Keratinocyte (primary cell): ENCODE measurements around the gene PPP2R5A. TPM values are rescaled to one million over a fixed set of nuclear protein-coding genes. Genes with fewer than 3 reads are reported as not detected.

Experiments used
- DNase-seq: peaks from one replicate; pipeline ENCODE4 v3.0.0-alpha.2; 2011; ENCODE audit warnings: low read depth, missing footprints, low spot score
- FAIRE-seq: peaks from 2 replicates; lab custom pipeline; 2011; peaks lifted over from hg19 to GRCh38; lab: Jason Lieb, UNC
- H2AFZ ChIP-seq: 2 replicates; pipeline ENCODE4 v1.6.0; 2012; ENCODE audit warnings: low read length, control low read depth, inconsistent platforms; ENCODE audit not compliant: control insufficient read depth
- H3K27ac ChIP-seq: 2 replicates; pipeline ENCODE4 v1.5.1; 2011; ENCODE audit warnings: low read length; ENCODE audit not compliant: control insufficient read depth, insufficient read depth
- H3K27me3 ChIP-seq: 3 replicates; pipeline ENCODE4 v1.6.0; 2011; ENCODE audit warnings: low read length; ENCODE audit not compliant: control insufficient read depth, insufficient read depth; ENCODE audit errors: extremely low read depth
- H3K36me3 ChIP-seq, 2 experiments: 2 replicates in 1 of 2; 3 replicates in 1 of 2; pipeline ENCODE4 v1.5.1; 2011; ENCODE audit warnings: low read length in 2 of 2, mild to moderate bottlenecking in 1 of 2; ENCODE audit not compliant: control insufficient read depth in 2 of 2, insufficient read depth in 2 of 2; ENCODE audit errors: extremely low read depth in 1 of 2
- H3K4me1 ChIP-seq: 3 replicates; pipeline ENCODE4 v1.5.1; 2011; ENCODE audit warnings: low read length; ENCODE audit not compliant: control insufficient read depth, insufficient read depth; ENCODE audit errors: extremely low read depth
- H3K4me2 ChIP-seq: 3 replicates; pipeline ENCODE4 v1.6.0; 2011; ENCODE audit warnings: low read depth, low read length; ENCODE audit not compliant: control insufficient read depth, insufficient read depth; ENCODE audit errors: extremely low read depth
- H3K4me3 ChIP-seq, 3 experiments: fragments of 200-600 bp in 1 of 3; sonication (generic) in 1 of 3; 2 replicates in 2 of 3; 3 replicates in 1 of 3; pipeline ENCODE4 v1.5.1; 2011 to 2016; ENCODE audit warnings: low read length in 3 of 3, mild to moderate bottlenecking in 3 of 3, control low read depth in 2 of 3, inconsistent platforms in 1 of 3, low read depth in 1 of 3, mixed read lengths in 1 of 3, mixed run types in 1 of 3, moderate library complexity in 1 of 3; ENCODE audit not compliant: control insufficient read depth in 2 of 3, insufficient read depth in 2 of 3; ENCODE audit errors: extremely low read depth in 1 of 3
- H3K79me2 ChIP-seq: 2 replicates; pipeline ENCODE4 v1.6.0; 2012; ENCODE audit warnings: low read length; ENCODE audit not compliant: control insufficient read depth, insufficient read depth
- H3K9ac ChIP-seq: 3 replicates; pipeline ENCODE4 v1.6.0; 2011; ENCODE audit warnings: low read length; ENCODE audit not compliant: control insufficient read depth, insufficient read depth; ENCODE audit errors: extremely low read depth
- H3K9me1 ChIP-seq: 3 replicates; pipeline ENCODE4 v1.6.0; 2011; ENCODE audit warnings: low read length; ENCODE audit not compliant: control insufficient read depth, insufficient read depth; ENCODE audit errors: extremely low read depth
- H3K9me3 ChIP-seq: 2 replicates; pipeline ENCODE4 v1.5.1; 2012; ENCODE audit warnings: low read depth, low read length; ENCODE audit not compliant: control insufficient read depth
- H4K20me1 ChIP-seq: 3 replicates; pipeline ENCODE4 v1.6.0; 2011; ENCODE audit warnings: low read length; ENCODE audit not compliant: control insufficient read depth, insufficient read depth; ENCODE audit errors: extremely low read depth
- CTCF ChIP-seq, 3 experiments: IDR thresholded peaks in 1 of 3; conservative IDR thresholded peaks in 1 of 3; optimal IDR thresholded peaks in 1 of 3; 2 replicates in 2 of 3; 3 replicates in 1 of 3; pipeline versions ENCODE3 to v1.5.1; 2011; ENCODE audit warnings: low read length in 3 of 3, mild to moderate bottlenecking in 3 of 3, moderate library complexity in 2 of 3, control low read depth in 1 of 3, inconsistent platforms in 1 of 3; ENCODE audit not compliant: insufficient read depth in 2 of 3; ENCODE audit errors: extremely low read depth in 1 of 3
- EZH2 ChIP-seq: IDR thresholded peaks from one replicate; pipeline ENCODE4 v1.6.1; 2012; ENCODE audit warnings: inconsistent platforms, mild to moderate bottlenecking, low read length, moderate library complexity
- dilution Hi-C: fragments of 300-500 bp; cut with MboI; formaldehyde crosslinking; loops from one replicate; pipeline ENCODE4 v1.7.0; 2020; ENCODE audit warnings: low sequenced_read_pairs; ENCODE audit not compliant: extremely low pct_ligation_motif_present
- polyA plus RNA-seq, 5 experiments: library from polyadenylated mRNA; depleted of rRNA in 3 of 5; stranded (reverse) in 3 of 5; stranded (forward) in 1 of 5; unstranded in 1 of 5; fragments of >200 nt; gene quantifications; 1 replicate in 1 of 5; 2 replicates in 3 of 5; 3 replicates in 1 of 5; pipeline versions ENCODE4 v1.2.1 to v1.2.3, GENCODE V29; 2011 to 2012; ENCODE audit warnings: missing spikeins in 2 of 5, low read depth in 1 of 5, low replicate concordance in 1 of 5
- small RNA-seq, 3 experiments: library from RNA; depleted of rRNA; stranded (forward); fragments of <200 nt; gene quantifications; one replicate each; pipeline ENCODE3, GENCODE V24; 2012; ENCODE audit warnings: low read depth in 3 of 3, low replicate concordance in 1 of 3; ENCODE audit not compliant: insufficient read length in 3 of 3

Gene PPP2R5A
- polyA plus RNA-seq, 1 donor (not counting 4 experiments of a cell fraction or from before 2014, with no cell fraction given), result 26.2 TPM

GRCh38 chr1:212402666-212403321 is 117.6 kb downstream of the PPP2R5A start:
- Histone ChIP-seq H3K4me3 (no peak overlapping the region), H3K9ac (peak overlapping the region; percentile 47), H3K79me2 (no peaks in the 10 kb centered on the region), H3K4me1 (peaks cover 16% of the 10 kb centered on the region), H4K20me1 (no peaks in the 10 kb centered on the region), H2AFZ (no peak overlapping the region), H3K27me3 (no peaks in the 10 kb centered on the region), H3K9me3 (no peaks in the 10 kb centered on the region), H3K4me2 (peak overlapping the region; percentile 57), H3K9me1 (no peaks in the 10 kb centered on the region), H3K27ac (peak overlapping the region; percentile 84), H3K36me3 (peaks cover 15 to 23% of the 10 kb centered on the region in 2 experiments)
- dilution Hi-C loops, result no loop called here
- peak; percentile 17 for DNase-seq
- TF ChIP-seq EZH2 (no peak), CTCF (optimal IDR thresholded peaks at IDR 0.05 in 1 of 3, IDR thresholded peaks at IDR 0.05 in 1 of 3, conservative IDR thresholded peaks at IDR 0.05 in 1 of 3; ENCODE audit: extremely low read depth in 1 of 3, insufficient read depth in 2 of 3, low read length in 3 of 3) (no peak)
- FAIRE-seq, result no peak

- Histone ChIP-seq H3K36me3 (peaks cover 21 to 27% of the 10 kb centered on the region in 2 experiments), H3K79me2 (peaks cover 16% of the 10 kb centered on the region), H3K27me3 (no peaks in the 10 kb centered on the region), H3K27ac (no peak overlapping the region), H3K9me1 (no peaks in the 10 kb centered on the region), H3K9ac (no peak overlapping the region), H2AFZ (no peak overlapping the region), H3K4me3 (no peak overlapping the region), H3K9me3 (no peaks in the 10 kb centered on the region), H3K4me1 (peaks cover 8% of the 10 kb centered on the region), H4K20me1 (no peaks in the 10 kb centered on the region), H3K4me2 (no peak overlapping the region)
- DNase-seq, result no peak
- dilution Hi-C loops, result no loop called here
- TF ChIP-seq CTCF (optimal IDR thresholded peaks at IDR 0.05 in 1 of 3, IDR thresholded peaks at IDR 0.05 in 1 of 3, conservative IDR thresholded peaks at IDR 0.05 in 1 of 3; ENCODE audit: extremely low read depth in 1 of 3, insufficient read depth in 2 of 3, low read length in 3 of 3), result no peak
- TF ChIP-seq EZH2, result no peak
- no peak for FAIRE-seq
These were observed 125.1 kb downstream of the PPP2R5A start for GRCh38 chr1:212410231-212410820.

Small RNA genes lying within 50 kb of the gene (small RNA-seq; reads per million reads assigned to genes)
- gene SNORA16B, result 0 reads per million in 3 experiments

Other genes with a start within 250 kb of the PPP2R5A start
- gene INTS7, start 249.9 kb upstream of the PPP2R5A start, polyA plus RNA-seq, result 20.4 to 27.2 TPM (median 20.5 TPM) in 3 replicates
- gene DTL, start 249.7 kb upstream of the PPP2R5A start, polyA plus RNA-seq, result 1.9 to 17.4 TPM (median 9.3 TPM) in 3 replicates
- gene PACC1, start 129.5 kb downstream of the PPP2R5A start, polyA plus RNA-seq, result 11.5 to 16.5 TPM (median 12.7 TPM) in 3 replicates
- 37.8 to 72.2 TPM (median 65.6 TPM) in 3 replicates for gene NENF, start 147.5 kb downstream of the PPP2R5A start, polyA plus RNA-seq